ENCODE results near the gene PMS1. TPM values are rescaled to one million over a fixed set of nuclear protein-coding genes. Genes with fewer than 3 reads are reported as not detected.
"Not testable (repeated sequence)": the region's sequence is repeated elsewhere in the genome, so short reads cannot be mapped to it uniquely, and the experiment has no call there.

The PMS1 gene
- 10 to 100 TPM in 8 of 10 donors, 1 to 10 TPM in 2; 7.0 to 15.1 (median 11.5) TPM for total RNA-seq
- 10 to 100 TPM in 1 of 2 donors, 1 to 10 TPM in 1; 4.1 to 17.3 TPM for polyA plus RNA-seq
- long read RNA-seq, donor 1, transcript PMS1-213 (13 exons, 3,225 nt), result major isoform, 13 of 21 reads
- long read RNA-seq, donor 1, partial matches to known transcripts, result 2 of 21 reads
- long read RNA-seq, donor 1, other reads (novel, unspliced or antisense), result 6 of 21 reads
- long read RNA-seq, donor 2, transcript PMS1-213 (13 exons, 3,225 nt), result major isoform, 20 of 27 reads
- long read RNA-seq, donor 2, partial matches to known transcripts, result 1 of 27 reads
- long read RNA-seq, donor 2, other reads (novel, unspliced or antisense), result 5 of 27 reads
- long read RNA-seq, donor 3, transcript PMS1-213 (13 exons, 3,225 nt), result major isoform, 14 of 37 reads
- long read RNA-seq, donor 3, partial matches to known transcripts, result 7 of 37 reads
- long read RNA-seq, donor 3, other reads (novel, unspliced or antisense), result 15 of 37 reads

DNA sequence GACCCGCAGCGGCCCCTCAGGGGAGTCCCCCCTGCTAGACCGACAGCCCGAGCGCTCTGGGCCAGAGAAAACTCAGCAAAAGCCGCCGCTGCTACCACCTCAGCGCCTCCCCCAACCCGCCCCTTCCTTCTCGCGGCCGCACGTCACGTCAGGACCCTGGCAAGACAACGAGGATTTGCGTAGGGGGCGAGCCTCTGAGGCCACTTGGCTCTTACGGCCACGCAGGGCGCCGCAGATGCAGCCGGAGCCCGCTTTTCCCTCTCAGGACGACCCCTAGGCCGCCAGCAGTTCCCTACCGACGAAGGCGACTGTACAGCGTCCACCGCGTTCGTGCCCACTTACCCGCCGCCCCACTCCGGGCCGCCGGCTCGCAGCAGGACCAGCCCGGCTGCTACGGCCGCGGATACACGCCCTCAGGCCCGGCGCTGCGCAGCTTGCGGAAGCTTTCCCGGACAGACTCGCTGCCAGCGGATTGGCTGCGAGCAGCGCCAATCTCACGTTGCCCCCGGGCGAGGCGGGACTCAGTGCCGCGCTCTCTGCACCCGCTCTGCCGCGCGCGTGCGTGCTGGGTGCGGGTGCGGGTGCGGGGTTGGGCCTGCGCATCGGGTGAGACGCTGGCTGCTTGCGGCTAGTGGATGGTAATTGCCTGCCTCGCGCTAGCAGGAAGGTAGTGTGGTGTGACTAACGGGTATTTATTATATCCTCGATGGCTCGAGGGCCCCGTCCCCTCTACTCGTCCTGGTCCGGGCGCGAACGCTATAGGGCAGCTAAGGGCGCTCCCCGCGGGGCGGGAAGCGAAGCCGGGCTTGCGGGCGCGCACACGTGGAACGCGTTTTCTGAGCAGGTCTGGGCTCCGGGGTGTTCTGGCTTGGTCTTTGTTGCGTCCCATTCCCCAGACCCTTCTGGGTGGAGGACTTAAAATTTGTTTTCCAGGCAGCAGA, at the start of gene PMS1, which contains the start of gene ORMDL1:
PMS1 (plus strand) TSS at position 524 of the 941 bp plus-strand sequence. CDS start 7,360 bp downstream, outside the sequence.
ORMDL1 (minus strand) TSS at position 413 of the 941 bp plus-strand sequence. CDS start 1,744 bp downstream, outside the sequence.
- TF ChIP-seq, protein P1, sequence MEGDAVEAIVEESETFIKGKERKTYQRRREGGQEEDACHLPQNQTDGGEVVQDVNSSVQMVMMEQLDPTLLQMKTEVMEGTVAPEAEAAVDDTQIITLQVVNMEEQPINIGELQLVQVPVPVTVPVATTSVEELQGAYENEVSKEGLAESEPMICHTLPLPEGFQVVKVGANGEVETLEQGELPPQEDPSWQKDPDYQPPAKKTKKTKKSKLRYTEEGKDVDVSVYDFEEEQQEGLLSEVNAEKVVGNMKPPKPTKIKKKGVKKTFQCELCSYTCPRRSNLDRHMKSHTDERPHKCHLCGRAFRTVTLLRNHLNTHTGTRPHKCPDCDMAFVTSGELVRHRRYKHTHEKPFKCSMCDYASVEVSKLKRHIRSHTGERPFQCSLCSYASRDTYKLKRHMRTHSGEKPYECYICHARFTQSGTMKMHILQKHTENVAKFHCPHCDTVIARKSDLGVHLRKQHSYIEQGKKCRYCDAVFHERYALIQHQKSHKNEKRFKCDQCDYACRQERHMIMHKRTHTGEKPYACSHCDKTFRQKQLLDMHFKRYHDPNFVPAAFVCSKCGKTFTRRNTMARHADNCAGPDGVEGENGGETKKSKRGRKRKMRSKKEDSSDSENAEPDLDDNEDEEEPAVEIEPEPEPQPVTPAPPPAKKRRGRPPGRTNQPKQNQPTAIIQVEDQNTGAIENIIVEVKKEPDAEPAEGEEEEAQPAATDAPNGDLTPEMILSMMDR (IDR thresholded peaks at IDR 0.05), result no peak
- peak; percentile 99 to 100 (median 99) for ATAC-seq
- peak within 1 kb of the TSS; percentile 51 to 91 (median 78) for H3K4me3 ChIP-seq
- H3K4me1 ChIP-seq, result peaks cover 7 to 55% (median 38%) of the 10 kb centered on the region in 9 donors
- H3K9me3 ChIP-seq, result no peaks in the 10 kb centered on the region
- H3K27me3 ChIP-seq, result no peaks in the 10 kb centered on the region
- peak; percentile 95 to 97 for DNase-seq
- H3K27ac ChIP-seq, result peak within 1 kb of the TSS; percentile 83 to 98 (median 96)
- intact Hi-C loops (cut with DNase I), result loop anchor here in 3 of 10 donors (1.0 to 2.0 kb wide), 3 partner anchors 21 to 22 kb away; partner anchors contain the start of gene OSGEPL1 (in 2 of the 3)
- H3K36me3 ChIP-seq, result peaks cover 0 to 47% (median 12%) of the 10 kb centered on the region in 9 donors
- 0% methylated on average over 96 of the region's 96 CpGs for WGBS, 2 donors

DNA sequence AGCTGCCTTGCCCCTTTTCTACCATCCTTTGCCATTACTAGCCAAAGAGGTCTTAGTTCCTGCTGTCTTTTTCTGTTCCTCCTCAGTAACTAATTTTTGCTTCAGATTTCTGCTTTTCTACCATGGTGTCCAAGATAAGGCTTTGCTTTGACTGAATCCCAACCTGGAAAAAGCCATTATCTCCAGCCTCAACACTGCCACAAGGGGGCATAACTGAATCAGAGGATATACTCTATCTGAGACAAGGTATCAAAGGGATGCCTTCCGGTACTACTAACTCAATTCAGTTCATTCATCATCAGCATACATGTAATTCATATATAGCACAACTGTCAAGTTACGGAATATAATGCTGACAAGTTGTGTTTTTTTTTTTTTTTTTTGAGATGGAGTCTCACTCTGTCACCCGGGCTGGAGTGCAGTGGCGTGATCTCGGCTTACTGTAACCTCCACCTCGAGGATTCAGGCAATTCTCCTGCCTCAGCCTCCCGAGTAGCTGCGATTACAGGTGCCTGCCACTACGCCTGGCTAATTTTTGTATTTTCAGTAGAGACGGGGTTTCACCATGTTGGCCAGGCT, 33.1 kb upstream of the PMS1 start:
- DNase-seq (peak in 1 of 2 donors; percentile 16), ATAC-seq (peak in 2 of 8 donors; percentile 41 to 57)
- Histone ChIP-seq H3K36me3 (peaks cover 0 to 99% (median 15%) of the 10 kb centered on the region in 9 donors), H3K4me1 (peaks cover 0 to 4% (median 0%) of the 10 kb centered on the region in 9 donors), H3K27ac (no peak overlapping the region), H3K27me3 (no peaks in the 10 kb centered on the region), H3K9me3 (no peaks in the 10 kb centered on the region), H3K4me3 (no peak overlapping the region)
- TF ChIP-seq, protein P1 (IDR thresholded peaks at IDR 0.05), result peak in 8 of 9 donors; percentile 31 to 64 (median 52)
- intact Hi-C loops (cut with DNase I), result no loop called here
- 86% methylated on average over 10 of the region's 10 CpGs for WGBS, 2 donors

DNA sequence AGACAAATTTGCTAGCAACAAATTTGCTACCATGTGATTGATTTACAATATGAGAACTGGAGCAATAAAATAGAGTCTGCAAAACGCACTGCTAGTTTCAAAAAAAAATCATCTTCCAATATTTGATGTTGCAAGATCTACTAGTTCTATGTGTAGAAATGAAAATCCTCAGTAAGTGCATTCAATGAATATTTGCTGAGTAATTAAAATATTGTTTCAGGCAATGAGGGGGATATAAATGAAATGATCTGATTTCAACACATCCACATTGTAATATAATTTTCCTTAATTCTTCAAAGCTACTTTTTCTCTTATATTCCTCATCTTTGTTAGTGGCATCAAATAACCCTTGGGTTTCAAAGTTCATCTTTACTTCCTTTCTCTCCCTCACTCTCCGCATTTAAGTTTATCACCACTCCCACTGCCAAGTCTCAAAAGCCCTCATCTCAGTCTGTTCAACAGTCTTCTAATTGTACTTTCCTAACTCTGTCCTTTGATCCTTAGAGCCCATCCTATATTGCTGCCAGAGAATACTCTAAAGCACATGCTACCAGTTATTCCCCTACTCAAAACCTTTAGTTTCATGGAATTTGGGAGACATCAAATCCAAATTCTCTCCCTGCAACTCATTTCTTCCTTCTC, 27.8 kb upstream of the PMS1 start:
- Histone ChIP-seq H3K36me3 (peaks cover 0 to 53% (median 19%) of the 10 kb centered on the region in 9 donors), H3K27me3 (no peaks in the 10 kb centered on the region), H3K9me3 (no peaks in the 10 kb centered on the region), H3K4me3 (no peak overlapping the region), H3K4me1 (peaks cover 0 to 6% (median under 1%) of the 10 kb centered on the region in 9 donors), H3K27ac (no peak overlapping the region)
- intact Hi-C loops (cut with DNase I), result no loop called here
- 88 to 90% methylated on average over 2 of the region's 2 CpGs for WGBS, 2 donors
- no peak for DNase-seq
- no peak for ATAC-seq
- TF ChIP-seq, protein P1 (IDR thresholded peaks at IDR 0.05), result no peak

DNA sequence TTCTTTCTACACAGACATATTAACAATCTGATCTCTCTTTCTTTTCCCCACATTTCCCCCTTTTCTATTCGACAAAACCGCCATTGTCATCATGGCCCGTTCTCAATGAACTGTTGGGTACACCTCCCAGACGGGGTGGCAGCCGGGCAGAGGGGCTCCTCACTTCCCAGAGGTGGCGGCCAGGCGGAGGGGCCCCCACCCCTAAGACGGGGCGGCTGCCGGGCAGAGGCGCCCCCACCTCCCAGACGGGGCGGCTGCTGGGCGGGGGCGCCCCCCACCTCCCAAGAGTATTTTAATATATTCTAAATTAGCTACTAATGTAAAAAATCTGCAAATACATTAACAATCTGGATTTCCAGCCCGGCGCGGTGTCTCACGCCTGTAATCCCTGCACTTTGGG, 24.1 kb upstream of the PMS1 start:
- not testable (repeated sequence) for ATAC-seq, H3K27ac ChIP-seq, DNase-seq, H3K27me3 ChIP-seq, H3K4me3 ChIP-seq, H3K9me3 ChIP-seq
- intact Hi-C loops (cut with DNase I), result loop anchor here in 2 of 10 donors (5.0 kb wide), 1 partner anchor 98 kb away; the partner anchor contains the start of gene ASNSD1 (in 2 of the 2)
- H3K36me3 ChIP-seq, result peaks cover 0 to 18% (median 6%) of the 10 kb centered on the region in 9 donors
- WGBS, 2 donors, result 97 to 98% methylated on average over 17 of the region's 19 CpGs
- peaks cover 0 to 21% (median 17%) of the 10 kb centered on the region in 9 donors for H3K4me1 ChIP-seq

Data from heart right ventricle (tissue), 16 donors.